ENCODE measurements around the gene TARP.

Gene TARP

GRCh38 chr7:38299275-38299931 is 26.0 kb upstream of the TARP start:
- ATAC-seq (no peak), DNase-seq (no peak)
- Histone ChIP-seq H3K4me1 (ENCODE audit: control insufficient read depth, insufficient read depth, low read length) (no peaks in the 10 kb centered on the region), H3K9me3 (ENCODE audit: control insufficient read depth, low read length) (no peaks in the 10 kb centered on the region), H3K27ac (ENCODE audit: low read length) (no peak overlapping the region), H3K4me3 (ENCODE audit: low read length) (no peak overlapping the region), H3K27me3 (ENCODE audit: control insufficient read depth, insufficient read depth) (no peaks in the 10 kb centered on the region)
- 84% methylated on average over 9 of the region's 9 CpGs for WGBS
- intact Hi-C loops (cut with DNase I), result no loop called here

DNA sequence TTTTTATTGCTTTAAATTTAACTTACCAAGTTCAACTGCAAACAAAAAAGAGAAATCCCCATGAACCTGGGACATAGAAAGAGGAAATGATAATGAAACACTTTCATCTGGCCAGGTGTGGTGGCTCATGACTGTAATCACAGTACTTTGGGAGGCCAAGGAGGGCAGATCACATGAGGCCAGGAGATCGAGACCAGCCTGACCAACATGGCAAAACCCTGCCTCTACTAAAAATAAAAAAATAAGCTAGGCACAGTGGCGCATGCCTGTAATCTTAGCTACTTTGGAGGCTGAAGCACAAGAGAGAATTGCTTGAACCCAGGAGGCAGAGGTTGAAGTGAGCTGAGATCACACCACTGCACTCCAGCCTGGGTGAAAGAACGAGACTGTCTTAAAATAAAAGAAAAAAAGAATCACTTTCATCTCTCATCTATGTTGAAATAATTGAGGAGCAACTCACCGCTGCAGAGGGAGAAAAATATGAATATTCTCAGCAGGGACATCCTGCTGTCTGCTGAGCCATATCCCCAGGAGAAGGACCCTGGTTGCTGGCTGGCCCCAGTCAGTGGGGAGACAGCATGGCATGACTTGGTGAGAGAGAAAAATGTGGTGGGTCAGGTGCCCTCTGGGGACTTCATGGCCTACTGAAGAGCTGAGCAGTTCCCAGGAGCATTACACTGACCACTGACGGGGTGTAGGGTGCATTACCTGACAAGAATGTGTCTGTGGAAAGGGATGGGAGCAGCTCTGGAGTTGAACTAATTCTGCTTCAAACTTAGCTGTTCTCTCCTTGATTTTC is 22.8 kb upstream of the TARP start:
- no peaks in the 10 kb centered on the region for H3K4me1 ChIP-seq (ENCODE audit: control insufficient read depth, insufficient read depth, low read length)
- H3K27ac ChIP-seq (ENCODE audit: low read length), result no peak overlapping the region
- intact Hi-C loops (cut with DNase I), result no loop called here
- 88% methylated on average over 5 of the region's 5 CpGs for WGBS
- H3K9me3 ChIP-seq (ENCODE audit: control insufficient read depth, low read length), result no peaks in the 10 kb centered on the region
- no peaks in the 10 kb centered on the region for H3K27me3 ChIP-seq (ENCODE audit: control insufficient read depth, insufficient read depth)
- ATAC-seq, result no peak
- no peak for DNase-seq
- H3K4me3 ChIP-seq (ENCODE audit: low read length), result no peak overlapping the region

GRCh38 chr7:38294926-38295325 is 21.5 kb upstream of the TARP start:
- ATAC-seq (no peak), DNase-seq (no peak)
- no peak overlapping the region for H3K4me3 ChIP-seq (ENCODE audit: low read length)
- no peak overlapping the region for H3K27ac ChIP-seq (ENCODE audit: low read length)
- H3K9me3 ChIP-seq (ENCODE audit: control insufficient read depth, low read length), result no peaks in the 10 kb centered on the region
- intact Hi-C loops (cut with DNase I), result no loop called here
- 79% methylated on average over 2 of the region's 2 CpGs for WGBS
- no peaks in the 10 kb centered on the region for H3K4me1 ChIP-seq (ENCODE audit: control insufficient read depth, insufficient read depth, low read length)
- H3K27me3 ChIP-seq (ENCODE audit: control insufficient read depth, insufficient read depth), result no peaks in the 10 kb centered on the region

DNA sequence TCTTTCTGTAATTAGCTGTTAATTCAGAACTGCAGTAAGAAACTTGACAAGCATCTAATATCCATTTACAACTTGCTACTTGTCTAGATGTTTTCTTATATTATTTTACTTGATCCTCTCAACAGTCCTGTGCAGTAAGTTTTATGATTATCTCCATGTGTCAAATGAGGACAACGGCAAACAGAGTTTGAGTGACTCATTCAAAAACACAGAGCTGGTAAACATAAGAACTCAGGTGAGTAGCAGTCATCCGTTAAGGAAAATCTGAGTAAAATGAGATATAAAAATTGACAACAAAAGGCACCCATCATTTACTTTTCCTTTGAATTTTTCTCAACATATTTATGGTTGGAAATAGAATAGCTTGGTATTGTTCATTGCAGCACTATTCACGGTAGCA is 19.0 kb upstream of the TARP start:
- H3K27me3 ChIP-seq (ENCODE audit: control insufficient read depth, insufficient read depth), result no peaks in the 10 kb centered on the region
- intact Hi-C loops (cut with DNase I), result no loop called here
- no peaks in the 10 kb centered on the region for H3K4me1 ChIP-seq (ENCODE audit: control insufficient read depth, insufficient read depth, low read length)
- DNase-seq (no peak), ATAC-seq (no peak)
- 94% methylated on average over 3 of the region's 3 CpGs for WGBS
- no peak overlapping the region for H3K27ac ChIP-seq (ENCODE audit: low read length)
- no peaks in the 10 kb centered on the region for H3K9me3 ChIP-seq (ENCODE audit: control insufficient read depth, low read length)
- no peak overlapping the region for H3K4me3 ChIP-seq (ENCODE audit: low read length)

DNA sequence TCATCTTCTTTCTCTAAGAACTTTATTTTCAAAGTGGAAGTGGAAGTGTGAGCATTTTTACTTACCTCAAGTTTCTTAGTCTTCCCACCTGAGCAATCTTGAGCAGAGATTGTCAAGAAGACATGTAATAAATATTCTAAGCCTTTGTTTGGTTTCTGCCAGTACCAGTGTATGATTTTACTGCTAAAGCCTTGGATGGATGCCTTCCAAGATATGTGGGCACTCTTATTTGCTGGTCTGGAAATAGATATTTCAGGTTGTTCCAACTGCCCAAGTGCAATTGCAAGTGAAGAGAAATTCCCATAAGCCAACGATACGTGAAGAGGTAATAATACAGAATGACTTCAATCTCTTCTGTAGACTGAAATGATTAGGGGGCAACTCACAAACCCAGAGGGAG is 18.2 kb upstream of the TARP start:
- ATAC-seq (no peak), DNase-seq (no peak)
- WGBS, result 94% methylated on average over 2 of the region's 2 CpGs
- H3K9me3 ChIP-seq (ENCODE audit: control insufficient read depth, low read length), result no peaks in the 10 kb centered on the region
- no peaks in the 10 kb centered on the region for H3K4me1 ChIP-seq (ENCODE audit: control insufficient read depth, insufficient read depth, low read length)
- no peaks in the 10 kb centered on the region for H3K27me3 ChIP-seq (ENCODE audit: control insufficient read depth, insufficient read depth)
- intact Hi-C loops (cut with DNase I), result no loop called here
- no peak overlapping the region for H3K4me3 ChIP-seq (ENCODE audit: low read length)
- no peak overlapping the region for H3K27ac ChIP-seq (ENCODE audit: low read length)

DNA sequence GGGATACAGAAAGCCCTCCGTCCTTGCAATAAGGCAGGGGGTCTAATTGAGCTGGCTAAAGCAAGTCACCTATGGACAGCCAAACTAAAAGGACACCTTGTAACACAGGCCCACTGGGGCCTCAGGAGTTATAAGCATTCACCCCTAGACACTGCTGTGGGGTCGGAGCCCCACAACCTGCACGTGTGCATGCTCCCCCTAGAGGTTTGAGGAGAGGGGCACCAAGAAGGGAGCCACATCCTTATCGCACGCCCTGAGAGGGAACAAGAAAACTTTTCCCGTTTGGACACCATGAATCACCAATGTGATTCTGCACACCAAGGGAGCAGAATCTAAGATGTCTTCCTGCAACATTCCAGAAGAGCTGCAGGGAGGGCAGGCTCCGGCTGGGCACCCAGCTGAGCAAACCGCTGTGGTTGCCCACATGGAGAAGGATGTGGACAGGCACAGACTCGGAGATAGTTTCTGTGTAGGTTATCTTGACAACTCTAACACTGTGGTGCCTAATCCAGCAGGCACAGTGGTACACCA is 17.7 kb upstream of the TARP start:
- Histone ChIP-seq H3K27ac (ENCODE audit: low read length) (no peak overlapping the region), H3K4me1 (ENCODE audit: control insufficient read depth, insufficient read depth, low read length) (no peaks in the 10 kb centered on the region), H3K9me3 (ENCODE audit: control insufficient read depth, low read length) (no peaks in the 10 kb centered on the region), H3K4me3 (ENCODE audit: low read length) (no peak overlapping the region), H3K27me3 (ENCODE audit: control insufficient read depth, insufficient read depth) (no peaks in the 10 kb centered on the region)
- WGBS, result 79% methylated on average over 9 of the region's 9 CpGs
- ATAC-seq (no peak), DNase-seq (no peak)
- intact Hi-C loops (cut with DNase I), result no loop called here

- intact Hi-C loops (cut with DNase I), result no loop called here
- WGBS, result 35% methylated on average over 8 of the region's 8 CpGs
- Histone ChIP-seq H3K4me3 (ENCODE audit: low read length) (no peak overlapping the region), H3K9me3 (ENCODE audit: control insufficient read depth, low read length) (no peaks in the 10 kb centered on the region), H3K27ac (ENCODE audit: low read length) (no peak overlapping the region), H3K27me3 (ENCODE audit: control insufficient read depth, insufficient read depth) (no peaks in the 10 kb centered on the region), H3K4me1 (ENCODE audit: control insufficient read depth, insufficient read depth, low read length) (no peaks in the 10 kb centered on the region)
- no peak for ATAC-seq
- DNase-seq, result no peak
Observed at GRCh38 chr7:38284553-38284952, 11.1 kb upstream of the TARP start.

- Histone ChIP-seq H3K9me3 (ENCODE audit: control insufficient read depth, low read length) (no peaks in the 10 kb centered on the region), H3K4me3 (ENCODE audit: low read length) (no peak overlapping the region), H3K27ac (ENCODE audit: low read length) (no peak overlapping the region), H3K4me1 (ENCODE audit: control insufficient read depth, insufficient read depth, low read length) (no peaks in the 10 kb centered on the region), H3K27me3 (ENCODE audit: control insufficient read depth, insufficient read depth) (no peaks in the 10 kb centered on the region)
- intact Hi-C loops (cut with DNase I), result no loop called here
- ATAC-seq (no peak), DNase-seq (no peak)
- WGBS, result 57% methylated on average over 1 of the region's 1 CpG
Observed at GRCh38 chr7:38283809-38284208, 10.4 kb upstream of the TARP start.

DNA sequence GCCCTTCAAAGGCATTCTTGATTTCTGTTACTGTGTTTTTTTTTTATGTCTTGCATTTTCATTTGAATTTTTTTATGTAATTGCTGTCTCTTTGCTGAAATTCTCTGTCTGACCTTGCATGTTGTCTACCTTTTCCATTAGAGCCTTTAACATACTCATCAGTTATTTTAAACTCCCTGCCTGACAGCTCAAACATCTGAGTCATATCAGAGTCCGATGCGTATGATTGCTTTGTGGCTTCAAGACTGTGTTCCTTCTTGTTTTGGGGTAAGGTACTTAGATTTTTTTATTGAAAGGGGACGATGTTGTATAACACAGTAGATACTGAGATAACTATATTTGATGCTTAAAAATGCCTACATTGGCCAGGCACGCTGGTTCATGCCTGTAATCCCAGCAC is 9.7 kb upstream of the TARP start:
- no peaks in the 10 kb centered on the region for H3K4me1 ChIP-seq (ENCODE audit: control insufficient read depth, insufficient read depth, low read length)
- intact Hi-C loops (cut with DNase I), result no loop called here
- H3K27ac ChIP-seq (ENCODE audit: low read length), result no peak overlapping the region
- no peaks in the 10 kb centered on the region for H3K27me3 ChIP-seq (ENCODE audit: control insufficient read depth, insufficient read depth)
- DNase-seq (no peak), ATAC-seq (no peak)
- H3K9me3 ChIP-seq (ENCODE audit: control insufficient read depth, low read length), result no peaks in the 10 kb centered on the region
- 78% methylated on average over 4 of the region's 4 CpGs for WGBS
- no peak overlapping the region for H3K4me3 ChIP-seq (ENCODE audit: low read length)

DNA sequence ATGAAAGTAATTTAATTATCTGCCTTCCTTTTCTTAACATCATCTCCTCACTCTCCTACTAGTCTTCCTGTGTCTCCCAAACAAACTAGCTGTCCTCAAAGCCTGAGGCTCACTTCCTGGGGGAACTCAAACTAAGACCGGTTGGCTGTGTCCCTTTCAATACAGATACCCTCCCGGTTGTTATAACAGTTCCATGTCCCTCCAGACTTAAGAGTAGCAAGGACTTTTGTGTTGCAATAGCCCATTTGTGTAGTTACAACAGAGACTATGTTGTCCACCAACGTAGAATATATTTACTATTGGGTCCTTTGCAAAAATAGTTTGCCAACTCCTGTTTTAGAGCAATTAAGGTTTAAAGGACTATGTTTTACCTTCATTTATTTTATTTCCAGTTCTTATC is 8.6 kb upstream of the TARP start:
- Histone ChIP-seq H3K27me3 (ENCODE audit: control insufficient read depth, insufficient read depth) (no peaks in the 10 kb centered on the region), H3K9me3 (ENCODE audit: control insufficient read depth, low read length) (no peaks in the 10 kb centered on the region), H3K4me1 (ENCODE audit: control insufficient read depth, insufficient read depth, low read length) (no peaks in the 10 kb centered on the region), H3K27ac (ENCODE audit: low read length) (no peak overlapping the region), H3K4me3 (ENCODE audit: low read length) (no peak overlapping the region)
- DNase-seq (no peak), ATAC-seq (no peak)
- intact Hi-C loops (cut with DNase I), result no loop called here
- WGBS, result 45% methylated on average over 3 of the region's 3 CpGs

GRCh38 chr7:38281266-38281665 is 7.8 kb upstream of the TARP start:
- no peak for DNase-seq
- H3K27me3 ChIP-seq (ENCODE audit: control insufficient read depth, insufficient read depth), result no peaks in the 10 kb centered on the region
- no peak overlapping the region for H3K27ac ChIP-seq (ENCODE audit: low read length)
- no peak for ATAC-seq
- H3K9me3 ChIP-seq (ENCODE audit: control insufficient read depth, low read length), result no peaks in the 10 kb centered on the region
- no peaks in the 10 kb centered on the region for H3K4me1 ChIP-seq (ENCODE audit: control insufficient read depth, insufficient read depth, low read length)
- H3K4me3 ChIP-seq (ENCODE audit: low read length), result no peak overlapping the region
- intact Hi-C loops (cut with DNase I), result no loop called here

Data from right cardiac atrium (tissue), 5 donors.